ENCODE measurements around the gene ZNF784.

The ZNF784 gene

DNA sequence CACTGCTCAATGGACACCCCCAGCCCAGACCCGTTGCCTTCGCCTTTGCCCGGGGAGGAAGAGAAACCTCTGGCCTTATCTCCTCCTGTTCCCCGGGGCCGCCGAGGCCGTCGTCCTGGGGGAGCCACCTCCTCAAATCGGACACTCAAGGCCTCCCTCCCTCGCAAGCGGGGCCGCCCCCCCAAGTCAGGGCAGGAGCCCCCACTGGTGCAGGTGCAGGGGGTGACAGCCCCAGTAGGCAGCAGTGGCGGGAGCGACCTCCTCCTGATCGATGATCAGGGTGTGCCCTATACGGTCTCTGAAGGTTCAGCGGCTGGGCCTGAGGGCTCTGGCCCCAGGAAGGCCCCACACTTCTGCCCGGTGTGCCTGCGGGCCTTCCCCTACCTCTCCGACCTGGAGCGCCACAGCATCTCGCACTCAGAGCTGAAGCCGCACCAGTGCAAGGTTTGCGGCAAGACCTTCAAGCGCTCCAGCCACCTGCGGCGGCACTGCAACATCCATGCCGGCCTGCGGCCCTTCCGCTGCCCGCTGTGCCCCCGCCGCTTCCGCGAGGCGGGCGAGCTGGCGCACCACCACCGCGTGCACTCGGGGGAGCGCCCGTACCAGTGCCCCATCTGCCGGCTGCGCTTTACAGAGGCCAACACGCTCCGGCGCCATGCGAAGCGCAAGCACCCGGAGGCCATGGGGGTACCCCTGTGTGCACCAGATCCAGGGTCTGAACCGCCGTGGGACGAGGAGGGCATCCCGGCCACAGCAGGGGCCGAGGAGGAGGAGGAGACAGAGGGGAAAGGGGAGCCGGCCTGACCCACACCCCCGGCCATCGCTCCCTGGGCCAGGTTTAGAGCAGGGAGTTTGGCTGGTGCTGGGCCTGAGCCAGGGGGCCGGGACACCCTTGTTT is 22.0 kb downstream of the ZNF784 start:
- DNase-seq: no peak

DNA sequence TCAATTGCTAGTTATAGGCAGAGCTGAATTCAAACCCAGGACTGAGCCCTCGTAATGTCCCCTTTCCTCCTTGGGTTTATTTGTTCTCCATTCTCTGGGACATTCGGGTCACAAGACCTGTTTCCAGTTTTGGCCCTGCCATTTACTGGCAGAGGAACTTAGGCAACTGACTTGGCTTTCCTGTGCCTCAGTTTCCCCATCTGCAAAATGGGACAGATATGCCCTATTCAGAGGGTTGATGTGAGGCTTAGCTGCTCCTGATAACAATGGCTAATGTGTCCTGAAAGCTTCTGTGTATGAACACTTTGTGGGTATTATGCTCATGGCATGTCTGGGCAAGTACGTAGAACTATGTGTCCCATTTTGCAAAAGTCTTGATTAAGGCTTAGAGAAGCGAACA is 23.3 kb downstream of the ZNF784 start:
- DNase-seq: no peak

DNA sequence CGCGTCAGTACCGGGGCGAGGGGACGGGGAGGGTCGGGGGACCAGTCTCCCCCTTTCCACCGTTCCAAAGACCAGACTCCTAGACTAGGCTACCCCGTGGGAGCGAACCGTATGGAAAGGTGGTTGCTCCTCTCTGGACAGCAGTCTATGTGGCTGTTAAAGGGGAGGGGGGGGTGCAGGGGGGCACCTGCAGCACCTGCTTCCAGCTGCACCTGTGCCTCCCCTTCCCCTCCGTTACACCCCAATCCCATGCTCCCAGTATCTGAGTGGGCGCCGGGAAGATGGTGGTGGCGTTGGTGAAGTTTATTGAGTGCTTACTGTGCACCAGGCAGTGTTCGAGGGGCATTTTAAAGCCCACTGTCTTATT is 23.7 kb downstream of the ZNF784 start:
- DNase-seq: peak in 2 of 51 donors; percentile 43 to 44

DNA sequence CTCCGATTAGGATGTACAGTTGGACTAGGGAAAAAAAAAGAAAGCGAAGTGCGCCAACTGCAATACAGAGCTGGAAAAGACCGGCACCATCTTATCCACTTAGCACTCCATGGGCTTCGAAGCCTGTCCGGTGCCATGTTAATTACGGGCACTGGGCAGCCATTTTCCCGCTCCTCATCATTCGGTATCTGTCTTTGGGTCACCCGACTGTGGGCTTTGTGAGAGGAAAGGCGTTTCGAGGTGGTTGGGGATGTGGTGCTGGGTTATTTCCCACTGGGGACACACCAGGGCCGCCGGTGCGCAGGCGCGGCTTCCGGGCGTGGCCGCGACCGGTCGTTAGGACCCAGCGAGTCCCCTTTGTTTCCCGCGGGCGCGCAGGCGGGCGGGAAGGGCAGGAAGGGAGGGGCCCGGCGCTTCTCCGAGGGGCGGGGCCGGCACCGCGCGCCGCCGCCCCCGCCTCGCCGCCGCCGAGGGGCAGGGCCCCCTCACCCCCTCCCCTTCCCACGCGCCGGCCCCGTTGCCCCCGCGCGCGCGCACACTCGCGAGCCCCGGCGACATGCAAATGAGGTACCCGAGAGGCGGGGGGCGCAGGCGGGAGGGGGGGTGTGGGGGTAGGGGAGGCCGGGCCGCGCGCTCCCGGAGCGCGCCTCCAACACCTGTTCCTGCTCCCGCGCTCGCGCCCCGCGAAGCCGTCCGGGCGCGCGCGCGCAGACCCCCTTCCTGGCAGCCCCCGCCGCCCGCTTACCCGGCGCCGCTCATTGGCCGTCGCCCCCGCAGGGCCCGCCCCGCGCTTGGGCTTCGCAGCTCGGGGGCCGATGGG is 24.3 kb downstream of the ZNF784 start, which contains the start of gene ZNF524:
Gene ZNF524, plus strand, starts transcription at position 447 of the 820 bp plus-strand sequence. CDS start 1,825 bp downstream, outside the sequence.
- DNase-seq: peak; percentile 73 to 100 (median 90)

DNA sequence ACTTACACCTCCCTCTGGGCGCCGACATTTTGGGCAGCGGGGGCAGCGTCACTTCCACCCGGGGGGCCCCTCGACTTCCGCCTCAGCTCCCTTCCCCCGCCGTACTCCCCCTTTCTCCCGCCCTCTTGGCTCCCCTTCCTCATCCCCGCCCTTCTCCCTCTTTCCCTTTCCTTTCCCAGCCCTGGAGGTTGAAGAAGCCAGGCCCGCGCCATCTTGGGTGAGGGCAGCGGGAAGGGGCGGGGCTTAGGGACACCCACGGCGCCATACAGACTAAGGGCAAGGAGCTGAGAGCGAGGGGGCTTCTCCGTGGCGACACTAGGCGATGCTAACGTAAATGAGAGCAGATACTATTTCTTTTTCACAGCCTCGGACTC is 24.9 kb downstream of the ZNF784 start, which contains the start of gene FIZ1:
Gene FIZ1, minus strand, starts transcription at position 50 of the 374 bp plus-strand sequence. CDS start 1,652 bp downstream, outside the sequence.
- DNase-seq: peak; percentile 90 to 100 (median 97)

DNA sequence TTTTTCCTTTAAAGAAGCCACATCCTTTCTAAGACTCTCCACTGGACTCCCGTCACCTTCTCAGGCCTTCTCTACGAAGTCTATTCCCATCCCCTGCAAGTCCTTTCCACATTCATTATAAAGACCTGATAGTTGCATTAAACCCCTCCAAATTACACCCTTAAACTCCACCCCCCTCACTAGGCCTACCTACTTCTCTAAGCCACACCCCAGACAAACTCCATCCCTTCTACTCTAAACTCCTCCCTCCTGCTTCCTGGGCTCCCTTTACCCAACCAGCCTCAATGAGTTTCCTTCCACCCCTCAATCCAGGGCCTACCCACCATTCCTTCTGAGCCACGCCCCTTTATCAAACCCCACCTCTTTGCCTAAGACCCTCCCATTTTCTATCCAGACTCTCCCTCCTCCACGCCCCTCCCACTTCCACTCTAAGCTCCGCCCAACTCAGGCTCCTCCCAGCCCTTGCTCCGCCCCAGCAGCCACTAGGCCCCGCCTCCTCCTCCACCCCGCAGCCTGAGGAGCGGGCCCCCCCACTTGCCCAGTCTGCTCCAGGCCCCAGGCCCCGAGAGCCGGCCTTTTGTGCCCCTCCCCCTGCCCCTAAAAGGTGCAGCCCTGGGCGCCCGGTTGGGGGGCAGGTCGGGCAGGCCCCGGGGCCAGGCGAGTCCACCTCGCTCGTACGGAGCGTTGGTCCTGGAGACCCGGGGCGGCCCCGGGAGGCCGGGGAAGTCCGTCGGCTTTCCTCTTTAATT is 25.5 kb downstream of the ZNF784 start:
- peak; percentile 73 to 98 (median 89) for DNase-seq

DNA sequence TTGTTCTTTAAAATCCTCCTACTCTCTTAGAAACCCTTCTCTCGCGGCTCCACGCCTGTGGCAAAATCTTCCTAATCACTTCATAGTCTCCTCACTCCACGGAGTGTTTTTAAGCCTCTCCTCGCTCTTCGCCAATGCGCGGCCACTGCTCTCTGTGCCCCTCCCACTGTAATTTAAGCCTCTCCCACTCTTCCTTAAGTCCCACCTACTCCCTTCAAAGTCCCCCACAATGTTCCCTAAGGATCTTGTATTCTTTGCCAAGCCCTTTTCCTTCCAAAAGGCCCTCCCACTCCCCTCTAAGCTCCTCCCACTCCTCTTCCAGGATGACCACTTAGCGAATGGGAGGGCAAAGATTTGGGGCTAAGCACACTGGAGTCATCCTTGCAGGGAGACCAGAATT is 26.3 kb downstream of the ZNF784 start:
- DNase-seq: no peak

DNA sequence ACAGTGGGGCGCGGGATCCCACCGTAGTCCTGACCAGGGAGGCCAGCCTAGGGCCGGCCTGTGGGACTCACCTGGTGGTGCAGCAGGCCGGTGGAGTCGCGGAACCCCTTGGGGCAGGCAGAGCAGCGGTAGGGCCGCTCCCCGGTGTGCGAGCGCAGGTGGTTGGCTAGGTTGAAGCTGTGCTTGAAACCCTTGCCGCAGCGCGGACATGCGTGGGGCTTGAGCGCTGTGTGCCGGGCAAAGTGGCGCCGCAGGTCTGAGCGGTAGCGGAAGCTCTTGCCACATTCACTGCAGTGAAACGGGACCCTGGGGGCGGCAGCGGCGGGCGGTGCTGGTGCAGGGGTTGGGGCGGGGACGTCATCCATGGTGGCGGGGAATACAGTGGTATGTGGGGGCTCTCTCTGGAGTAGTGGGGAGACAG is 26.9 kb downstream of the ZNF784 start:
- DNase-seq: no peak

DNA sequence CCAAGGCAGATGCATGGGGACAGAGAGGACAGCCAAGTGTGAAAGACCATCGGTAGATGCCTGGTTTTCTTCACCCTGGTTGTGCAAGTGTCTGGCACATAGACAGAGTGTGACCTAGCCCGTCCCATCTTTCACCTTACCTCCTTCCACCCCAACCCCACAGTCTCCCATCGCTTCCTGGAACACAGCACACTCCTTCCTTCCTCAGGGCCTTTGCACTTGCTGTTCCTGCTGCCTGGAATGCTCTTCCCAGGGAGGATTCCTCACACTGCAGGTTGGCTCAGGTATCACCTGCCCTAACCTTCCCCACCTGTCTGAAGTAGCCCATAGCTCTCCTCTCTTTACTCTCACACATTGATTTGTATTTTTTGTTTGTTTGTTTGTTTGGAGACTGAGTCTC is 28.1 kb downstream of the ZNF784 start:
- no peak for DNase-seq

DNA sequence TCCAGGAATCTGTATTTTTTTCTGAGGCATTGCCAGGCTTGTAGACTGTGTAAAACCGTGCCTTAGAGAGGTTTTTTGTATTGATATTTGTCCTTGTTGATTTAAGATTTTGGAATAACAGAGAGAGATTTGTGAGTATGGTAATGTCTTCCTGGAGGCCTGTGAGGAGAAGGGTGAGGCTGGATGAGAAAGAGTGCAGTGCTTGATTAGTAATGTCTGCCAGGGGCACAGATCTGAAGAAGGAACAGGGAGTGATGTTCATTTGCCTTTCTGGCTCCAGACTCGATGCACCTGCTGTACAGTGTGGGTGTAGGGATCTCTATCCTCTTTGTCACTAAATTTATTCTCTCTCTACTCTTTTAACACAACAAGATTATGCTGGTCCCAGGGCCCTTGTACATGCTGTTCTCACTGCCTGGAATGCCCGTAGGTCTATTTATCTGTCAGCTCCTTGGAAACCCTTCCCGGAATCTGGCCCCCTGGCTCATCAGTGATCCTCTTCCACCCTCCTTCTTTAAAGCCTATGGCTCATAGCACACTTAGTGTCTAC is 29.3 kb downstream of the ZNF784 start:
- no peak for DNase-seq

DNA sequence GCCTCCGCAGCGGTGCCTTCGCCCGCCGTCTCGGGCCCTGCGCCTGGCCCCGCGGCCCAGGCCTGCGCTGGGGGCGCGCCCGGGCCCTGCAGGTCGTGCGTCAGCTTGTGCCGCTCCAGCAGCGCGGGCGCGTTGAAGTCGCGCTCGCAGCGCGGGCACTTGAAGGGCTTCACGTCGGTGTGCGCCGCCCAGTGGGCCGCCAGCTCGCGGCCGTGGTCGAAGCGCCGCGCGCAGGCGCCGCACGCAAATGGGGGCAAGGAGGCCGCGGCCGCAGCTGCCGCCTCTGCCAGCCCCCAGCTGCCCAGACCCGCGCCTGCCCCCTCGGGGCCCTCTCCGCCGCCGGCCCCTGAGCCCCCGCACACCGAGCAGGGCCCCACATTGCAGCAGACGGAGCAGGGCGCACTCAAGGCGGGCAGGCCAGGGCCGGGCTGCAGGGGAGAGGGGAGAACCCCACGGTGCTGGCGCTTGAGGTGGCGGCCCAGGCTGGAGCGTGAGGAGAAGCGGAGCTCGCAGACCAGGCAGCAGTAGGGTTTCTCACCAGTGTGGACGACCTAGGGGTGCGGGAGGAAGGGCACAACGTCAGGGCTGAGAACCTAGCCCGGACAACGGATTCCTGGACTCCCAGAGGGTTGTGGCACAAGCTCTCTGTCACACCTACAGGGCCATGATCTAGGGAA is 31.1 kb downstream of the ZNF784 start:
- DNase-seq: no peak

DNA sequence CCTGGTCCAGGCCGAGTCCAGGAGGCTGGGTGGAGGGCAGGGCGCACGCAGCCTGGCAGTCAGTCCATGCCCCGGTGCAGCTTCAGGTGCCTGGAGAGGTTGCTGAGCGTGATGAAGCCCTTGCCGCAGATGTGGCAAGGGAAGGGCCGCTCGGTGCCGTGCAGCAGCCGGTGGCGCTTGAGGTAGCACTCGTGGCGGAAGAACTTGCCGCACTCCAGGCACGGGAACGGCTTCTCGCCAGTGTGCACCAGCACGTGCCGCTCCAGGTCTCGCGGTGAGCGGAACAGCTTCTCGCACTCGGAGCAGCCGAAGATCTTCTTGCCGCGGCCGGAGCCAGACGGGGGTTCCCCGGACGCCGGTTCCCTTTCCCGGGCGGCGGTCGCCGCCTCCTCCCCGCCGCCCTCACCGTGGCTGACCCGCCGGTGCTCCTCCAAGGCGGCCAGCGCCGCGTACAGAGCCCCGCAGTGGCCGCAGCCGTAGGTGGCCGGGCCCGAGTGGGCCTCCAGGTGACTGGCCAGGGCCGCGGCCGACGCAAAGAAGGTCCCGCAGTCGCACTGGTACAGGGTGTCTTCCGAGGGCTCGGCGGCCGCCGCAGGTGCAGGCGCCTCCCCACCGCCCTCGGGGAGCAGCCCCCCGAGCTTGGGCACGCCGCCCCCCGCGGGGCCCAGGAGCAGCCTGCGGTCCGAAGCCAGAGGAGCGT is 31.8 kb downstream of the ZNF784 start:
- no peak for DNase-seq

DNA sequence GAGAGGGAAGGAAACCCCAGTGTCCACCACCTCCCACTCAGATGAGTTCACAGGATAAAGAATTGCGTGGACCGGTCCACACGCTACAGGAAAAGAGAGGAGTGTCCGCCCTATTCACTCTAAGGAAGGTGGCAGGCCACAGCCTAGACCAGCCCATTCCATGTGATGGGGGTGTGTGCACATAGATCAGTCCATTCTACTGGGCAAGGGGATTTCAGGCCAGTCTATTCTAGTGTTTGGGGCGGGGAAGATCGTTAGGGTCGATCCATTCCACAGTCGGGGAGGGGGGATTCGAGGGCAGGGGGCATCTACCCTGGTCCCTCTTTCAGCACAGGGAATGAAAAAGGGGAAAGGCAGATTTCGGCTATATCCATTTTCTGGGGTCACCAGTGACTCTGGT is 32.8 kb downstream of the ZNF784 start:
- no peak for DNase-seq

DNA sequence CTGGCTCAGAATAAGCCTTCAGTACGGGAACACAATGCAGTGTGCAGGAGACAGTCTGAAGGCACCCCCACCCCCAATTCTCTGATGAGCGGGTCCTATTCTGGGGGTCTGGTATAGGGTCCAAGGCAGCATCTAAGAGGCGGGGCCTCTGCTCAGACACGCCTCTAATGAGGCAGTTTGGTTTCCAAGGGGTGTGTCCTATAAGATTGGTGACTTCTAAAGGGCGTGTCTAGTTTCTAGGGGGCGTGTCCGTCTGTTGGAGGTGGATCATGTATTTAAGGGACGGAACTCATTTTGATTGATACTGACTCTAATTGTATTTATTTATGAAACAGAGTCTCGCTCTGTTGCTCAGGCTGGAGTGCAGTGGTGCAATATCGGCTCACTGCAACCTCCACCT is 33.7 kb downstream of the ZNF784 start:
- DNase-seq: no peak

DNA sequence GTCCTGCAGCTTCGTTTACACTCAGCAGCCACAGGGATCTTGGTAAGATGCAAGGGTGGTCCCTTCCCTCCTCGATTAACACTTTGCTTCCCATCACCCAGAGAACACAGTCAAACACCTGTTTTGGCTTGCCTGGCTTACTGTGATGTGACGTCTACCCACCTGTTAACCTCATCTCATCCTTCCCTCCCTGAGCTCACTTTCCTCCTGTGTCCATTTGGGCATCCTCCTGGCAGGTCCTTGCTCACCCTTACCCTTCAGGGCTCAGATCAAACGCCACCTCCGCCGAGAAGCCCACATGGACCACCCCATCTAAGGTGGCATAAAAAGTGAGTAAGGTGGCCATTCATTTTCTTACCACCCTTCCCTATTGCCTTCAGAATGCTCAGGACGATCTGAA is 34.3 kb downstream of the ZNF784 start:
- no peak for DNase-seq

DNA sequence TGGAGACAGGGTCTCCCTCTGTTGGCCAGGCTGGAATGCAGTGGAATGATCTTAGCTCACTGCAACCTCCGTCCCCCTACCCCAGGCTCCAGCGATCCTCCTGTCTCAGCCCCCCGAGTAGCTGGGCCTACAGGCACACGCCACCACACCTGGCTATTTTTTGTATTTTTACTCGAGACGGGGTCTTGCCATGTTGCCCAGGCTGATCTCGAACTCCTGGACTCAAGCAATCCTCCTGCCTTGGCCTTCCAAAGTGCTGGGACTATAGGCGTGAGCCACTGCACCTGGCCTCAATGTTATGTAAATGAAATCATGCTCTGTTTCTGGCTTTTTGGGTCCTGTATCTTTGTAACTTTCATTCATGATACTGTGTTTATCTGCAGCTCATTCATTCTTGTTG is 35.6 kb downstream of the ZNF784 start:
- DNase-seq: no peak

DNA sequence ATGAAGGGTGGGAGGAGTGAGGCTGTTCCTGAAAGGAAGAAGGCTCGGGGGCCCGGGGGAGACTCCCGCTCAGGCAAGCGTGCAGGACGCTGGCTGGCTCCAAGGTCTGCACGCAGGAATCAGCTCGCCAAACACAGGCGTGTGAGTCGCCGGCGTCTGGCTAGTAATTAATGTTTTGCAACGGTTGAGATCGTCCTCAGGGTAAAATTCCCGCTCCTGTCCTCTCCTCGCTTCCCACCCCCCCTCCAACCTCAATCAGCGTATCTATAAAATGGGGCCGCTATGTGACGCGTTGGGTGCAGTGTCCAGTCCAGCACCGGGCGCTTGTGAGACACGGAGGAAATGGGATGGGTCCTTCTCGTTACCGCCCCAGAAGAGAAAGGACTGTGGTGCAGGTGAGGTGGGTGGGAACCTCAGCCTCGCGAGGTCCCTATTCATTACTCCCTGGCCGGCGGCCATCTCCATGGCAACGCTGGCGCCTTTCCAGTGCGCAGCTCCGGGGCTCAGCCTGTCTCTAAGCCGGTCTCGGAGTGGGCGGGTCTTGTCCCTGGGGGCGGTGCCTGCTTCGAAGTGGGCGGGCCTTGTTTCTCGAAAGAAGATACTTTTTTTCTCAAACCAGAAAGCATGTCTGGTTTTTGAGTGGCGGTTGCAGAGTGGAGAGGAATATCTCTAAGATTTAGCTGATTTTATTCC is 37.2 kb downstream of the ZNF784 start:
- peak; percentile 5 to 94 (median 85) for DNase-seq

DNA sequence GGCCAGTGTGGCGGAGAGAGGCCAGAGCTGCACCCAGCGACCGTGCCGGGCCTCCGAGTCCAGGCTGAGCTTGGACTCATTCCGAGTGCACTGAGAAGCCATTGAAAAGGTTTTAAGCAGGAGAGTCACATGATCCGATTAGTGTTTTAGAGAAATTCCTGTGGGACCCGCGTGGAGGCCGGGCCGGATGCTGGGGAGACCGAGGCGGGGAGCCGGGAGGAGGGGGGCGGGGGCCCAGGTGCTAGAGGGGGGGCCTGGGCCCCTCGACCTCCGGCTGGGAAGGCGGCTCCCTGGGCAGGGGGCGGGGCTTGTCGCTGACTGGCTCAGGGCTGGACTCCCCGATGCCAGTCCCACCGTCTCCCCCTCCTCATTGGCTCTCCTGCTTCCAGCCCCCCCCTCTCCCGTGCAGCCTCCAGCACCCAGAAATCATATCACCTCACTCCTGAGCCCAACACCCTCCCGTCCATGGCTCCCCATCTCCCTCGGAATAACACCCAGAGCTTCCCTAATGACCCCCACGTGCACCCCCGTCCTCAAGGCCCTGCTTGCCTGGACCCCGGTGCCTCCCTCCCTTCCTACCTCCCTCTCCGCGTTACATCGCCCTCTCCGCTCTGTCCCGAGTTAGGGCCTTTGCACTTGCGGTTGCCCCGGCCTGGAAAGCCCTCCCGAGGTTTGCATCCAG is 38.6 kb downstream of the ZNF784 start:
- peak in 50 of 51 donors; percentile 22 to 84 (median 66) for DNase-seq

DNA sequence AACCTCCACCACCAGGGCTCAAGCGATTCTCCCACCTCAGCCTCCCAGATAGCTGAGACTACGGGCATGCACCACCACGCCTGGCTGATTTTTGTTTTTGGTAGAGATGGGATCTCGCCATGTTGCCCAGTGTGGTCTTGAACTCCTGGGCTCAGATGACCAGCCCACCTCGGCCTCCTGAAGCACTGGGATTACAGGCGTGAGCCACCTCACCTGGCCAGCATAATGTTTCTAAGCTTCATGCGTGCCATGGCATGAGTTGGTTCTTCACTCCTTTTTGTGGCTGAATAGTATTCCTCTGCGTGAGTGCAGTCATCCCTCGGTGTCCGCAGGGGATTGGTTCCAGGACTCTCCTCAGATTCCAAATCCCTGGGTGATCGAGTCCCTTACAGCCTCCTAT is 39.5 kb downstream of the ZNF784 start:
- no peak for DNase-seq

Measured in hypothalamus (tissue), 51 donors.